GM19023 (cell line): ENCODE results near the gene PNPLA3.

Source experiments
- ATAC-seq: cut with Tn5 transposase; IDR thresholded peaks from one replicate; pipeline ENCODE4 v1.9.1; 2021; ENCODE audit warnings: mild to moderate bottlenecking, moderate library complexity; ENCODE audit not compliant: unreplicated experiment

Gene PNPLA3

DNA sequence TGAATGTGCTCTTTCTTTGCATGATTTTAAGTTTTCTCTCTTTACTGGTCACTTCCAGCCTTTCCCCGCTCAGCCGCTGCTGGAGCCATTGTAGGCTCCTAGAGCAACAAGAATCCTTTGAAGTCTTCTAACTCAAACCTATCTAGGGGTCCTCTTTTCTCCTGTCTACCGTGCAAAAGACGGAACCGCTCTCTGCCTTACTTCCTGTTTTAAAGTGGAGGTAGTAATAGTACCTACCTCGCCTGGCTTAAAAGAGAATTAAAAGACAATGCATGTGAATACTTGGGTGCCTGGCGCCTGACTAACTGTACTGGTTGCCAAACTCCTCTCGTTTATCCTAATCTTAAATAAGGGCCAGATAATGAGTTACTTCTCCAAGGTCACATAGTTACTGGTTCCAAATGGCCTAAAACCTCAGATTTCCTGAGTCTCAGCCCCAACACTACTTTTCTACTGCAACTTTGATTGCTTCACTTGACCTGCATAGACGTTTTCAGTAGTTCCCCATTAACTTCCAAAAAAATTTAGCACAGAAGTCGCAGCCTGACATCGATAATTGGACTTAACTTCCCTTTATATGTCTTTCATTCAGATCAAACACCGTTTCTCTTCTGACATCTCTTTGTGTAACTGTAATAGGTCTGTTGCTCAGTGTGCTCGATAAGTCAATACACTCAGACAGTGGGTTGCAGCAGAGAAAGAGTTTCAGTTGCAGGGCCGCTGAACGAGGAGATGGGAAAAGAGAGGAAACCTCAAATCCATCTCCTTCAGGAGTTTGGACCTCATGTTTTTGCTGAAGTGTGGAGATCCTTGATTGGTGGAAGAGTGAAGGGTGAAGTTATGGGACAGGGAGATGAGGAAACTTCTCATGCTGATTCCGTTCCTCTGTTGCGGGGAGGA is 32.5 kb downstream of the PNPLA3 start:
- no peak for ATAC-seq

GRCh38 chr22:43956805-43957463 is 33.3 kb downstream of the PNPLA3 start:
- no peak for ATAC-seq

DNA sequence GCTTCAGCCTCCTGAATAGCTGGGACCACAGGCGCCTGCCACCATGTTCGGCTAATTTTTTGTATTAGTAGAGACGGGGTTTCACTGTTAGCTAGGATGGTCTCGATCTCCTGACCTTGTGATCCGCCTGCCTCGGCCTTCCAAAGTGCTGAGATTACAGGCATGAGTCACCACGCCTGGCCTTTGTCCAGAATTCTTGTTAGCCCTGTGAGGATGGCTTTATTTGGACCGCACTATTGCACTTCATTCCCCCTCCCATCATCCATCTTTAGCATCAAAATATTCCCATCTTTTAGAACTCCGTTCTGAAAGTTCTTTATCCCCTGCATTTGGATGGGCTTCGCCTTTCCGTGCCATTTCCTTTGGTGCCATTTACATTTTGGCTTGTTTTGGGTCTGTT is 34.3 kb downstream of the PNPLA3 start:
- no peak for ATAC-seq

DNA sequence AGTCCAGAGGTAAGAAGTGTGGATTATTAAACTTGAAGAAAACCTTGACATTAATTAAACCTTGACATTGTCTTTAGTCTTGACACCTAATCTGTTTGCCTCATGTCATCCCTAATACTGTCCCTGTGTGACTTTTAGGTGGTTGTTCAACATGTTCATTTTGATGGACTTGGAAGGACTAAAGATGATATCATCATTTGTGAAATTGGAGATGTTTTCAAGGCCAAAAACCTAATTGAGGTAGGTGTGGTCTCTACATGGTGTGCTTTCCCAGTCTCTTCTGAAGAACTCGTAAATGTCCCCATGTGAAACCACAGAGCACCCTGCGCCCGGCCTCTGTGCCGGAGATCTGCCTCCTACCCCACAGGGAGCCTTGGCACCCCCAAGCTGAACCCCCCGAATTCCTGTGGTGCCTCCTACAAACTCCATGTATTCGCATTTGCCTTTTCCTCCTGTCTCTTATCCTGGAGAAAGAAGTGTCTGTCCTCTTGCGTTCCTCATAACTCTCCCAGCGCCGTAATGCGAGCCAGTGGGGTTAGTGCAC is 40.8 kb downstream of the PNPLA3 start:
- no peak for ATAC-seq

GRCh38 chr22:43967069-43967468 is 43.5 kb downstream of the PNPLA3 start:
- no peak for ATAC-seq

- ATAC-seq: no peak
These were observed 45.0 kb downstream of the PNPLA3 start for GRCh38 chr22:43968614-43969013.

DNA sequence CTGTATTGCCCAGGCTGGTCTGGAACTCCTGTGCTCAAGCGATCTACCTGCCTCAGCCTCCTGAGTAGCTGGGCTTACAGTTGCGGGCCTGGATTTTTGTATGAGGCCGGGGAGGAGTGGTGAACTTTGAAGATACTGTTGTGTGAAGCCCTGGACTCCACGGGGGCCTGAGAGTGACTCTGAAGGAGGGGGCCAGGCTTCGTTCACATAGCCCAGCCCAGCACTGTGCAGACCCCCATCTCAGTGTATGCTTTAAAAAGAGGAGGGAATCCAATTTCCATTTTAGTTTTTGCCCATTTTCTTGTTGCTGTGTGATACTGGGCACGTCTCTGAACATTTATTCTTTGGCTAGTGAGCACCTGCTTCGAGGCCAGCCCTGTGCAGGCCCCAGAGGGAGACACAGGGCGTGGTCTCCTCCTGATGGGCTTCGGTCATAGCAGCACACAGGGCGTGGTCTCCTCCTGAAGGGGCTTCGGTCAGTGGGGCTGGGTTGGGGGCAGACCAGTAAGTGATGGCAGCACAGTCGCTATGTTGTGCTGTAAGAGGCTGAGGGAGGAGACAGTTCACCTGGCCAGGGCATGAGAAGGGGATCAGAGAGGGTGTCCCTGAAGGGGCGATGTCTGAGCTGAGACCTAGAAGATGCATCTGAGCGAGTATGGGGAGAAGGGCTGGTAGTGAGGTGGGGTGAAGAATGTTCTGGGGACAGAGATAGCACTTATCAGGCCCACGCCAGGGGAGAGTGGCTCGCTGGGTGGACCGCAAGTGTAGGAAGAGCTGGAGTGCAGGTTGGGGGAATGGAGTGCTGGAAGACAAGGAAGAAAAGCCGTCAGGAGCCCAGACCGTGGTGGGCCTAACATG is 45.6 kb downstream of the PNPLA3 start:
- no peak for ATAC-seq

GRCh38 chr22:43969989-43970755 is 46.6 kb downstream of the PNPLA3 start:
- ATAC-seq: no peak

DNA sequence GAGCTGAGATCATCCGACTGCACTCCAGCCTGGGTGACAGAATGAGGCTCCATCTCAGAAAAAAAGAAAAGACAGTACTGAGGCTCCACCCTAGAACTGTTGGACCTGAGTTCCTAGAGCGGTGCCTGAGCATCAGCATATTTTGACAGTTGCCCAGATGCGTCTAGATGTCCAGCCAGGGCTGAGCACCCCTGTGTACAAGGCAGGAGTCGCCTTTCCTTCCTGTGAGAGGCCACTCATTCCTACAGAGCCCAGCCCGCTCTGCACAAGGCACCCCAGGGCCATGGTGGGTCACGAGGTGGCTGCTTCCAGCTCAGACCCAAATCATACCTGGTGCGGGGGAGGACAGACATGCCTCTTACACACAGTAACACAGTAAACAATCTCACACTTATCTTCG is 47.5 kb downstream of the PNPLA3 start:
- ATAC-seq: no peak

DNA sequence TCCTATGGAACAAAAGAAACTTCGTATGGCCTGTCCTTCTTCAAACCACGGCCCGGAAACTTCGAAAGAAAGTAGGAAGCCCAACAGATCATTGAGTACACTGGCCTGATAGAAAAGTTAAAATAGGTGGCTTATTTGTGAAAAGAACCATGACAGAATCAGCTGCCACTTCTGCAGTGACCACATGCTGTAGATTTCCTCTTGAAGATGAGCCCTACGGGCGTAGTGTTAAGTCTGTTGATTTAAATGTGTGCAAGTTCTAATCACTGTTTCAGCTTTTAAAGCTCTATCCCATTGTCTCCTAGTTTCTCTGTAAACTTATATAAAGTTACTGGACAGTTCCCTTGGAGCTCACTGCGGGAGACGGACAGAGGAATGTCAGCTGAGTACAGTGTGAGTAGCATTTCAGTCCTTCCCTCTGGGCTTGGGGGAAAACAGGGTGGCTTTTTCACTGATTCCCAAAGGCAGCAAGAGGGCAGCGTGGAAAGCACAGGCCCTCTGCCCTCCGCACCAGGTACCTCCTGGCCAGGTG is 49.4 kb downstream of the PNPLA3 start:
- ATAC-seq: no peak

- ATAC-seq: no peak
These were observed 50.5 kb downstream of the PNPLA3 start for GRCh38 chr22:43974028-43974545.

DNA sequence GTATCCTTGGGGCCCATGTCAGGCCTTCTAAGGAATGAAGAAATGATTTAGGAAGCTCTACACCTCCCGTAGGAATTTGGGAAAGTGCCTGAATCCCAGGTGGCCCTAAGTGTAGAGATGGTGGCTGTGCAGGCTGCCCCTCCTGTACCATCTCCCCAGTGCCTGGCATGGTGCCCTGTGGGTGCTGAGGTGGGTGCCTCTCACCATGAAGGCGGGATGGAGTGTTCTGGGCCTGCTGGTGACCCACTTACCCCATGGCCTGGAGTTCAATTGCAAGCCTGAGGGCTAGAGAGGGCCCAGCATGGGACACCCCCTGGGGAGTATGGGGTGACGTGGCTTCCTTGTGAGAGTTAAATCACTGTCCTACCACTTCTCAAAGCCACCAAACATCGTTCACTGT is 51.4 kb downstream of the PNPLA3 start:
- ATAC-seq: no peak

GRCh38 chr22:43976861-43977795 is 53.5 kb downstream of the PNPLA3 start:
- ATAC-seq: no peak

GRCh38 chr22:43978558-43978957 is 55.0 kb downstream of the PNPLA3 start:
- no peak for ATAC-seq

GRCh38 chr22:43980579-43980978 is 57.0 kb downstream of the PNPLA3 start:
- no peak for ATAC-seq

DNA sequence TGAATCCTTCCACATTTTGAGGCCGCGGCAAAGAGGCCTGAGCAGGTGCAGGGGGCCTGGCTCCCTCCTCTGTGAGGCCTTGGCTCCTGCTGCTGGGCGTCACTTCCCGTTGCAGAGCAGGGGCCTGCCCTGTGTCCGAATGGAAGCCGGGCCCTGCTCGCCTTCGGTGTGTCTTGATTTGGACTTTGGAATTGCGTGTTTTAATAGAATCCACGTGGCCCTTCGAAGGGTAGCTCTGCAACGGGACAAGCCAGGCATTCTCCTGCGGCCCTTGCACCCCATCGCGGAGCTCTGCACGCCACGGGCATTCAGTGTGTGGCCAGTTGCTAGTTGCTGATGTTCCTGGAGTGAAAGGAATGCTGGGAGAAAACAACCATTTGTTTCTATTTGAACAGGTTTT is 57.4 kb downstream of the PNPLA3 start:
- no peak for ATAC-seq

DNA sequence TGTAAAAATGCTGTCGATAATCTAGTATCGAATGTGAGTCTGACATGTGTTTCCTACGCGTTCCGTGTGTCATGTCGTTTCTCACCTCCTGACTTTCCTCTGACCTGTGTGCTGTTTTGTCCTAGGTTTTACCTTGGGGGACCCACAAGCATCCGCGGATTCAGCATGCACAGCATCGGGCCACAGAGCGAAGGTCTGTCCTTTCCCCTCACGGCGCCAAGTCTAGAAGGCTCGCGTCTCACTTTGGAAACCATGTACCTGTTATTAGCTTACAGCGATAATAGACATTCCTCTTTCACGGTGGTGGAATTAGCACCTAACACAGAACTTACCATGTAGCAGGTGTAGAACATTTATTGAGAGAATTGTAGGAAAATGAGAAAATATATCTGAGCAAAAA is 60.2 kb downstream of the PNPLA3 start:
- ATAC-seq: no peak

DNA sequence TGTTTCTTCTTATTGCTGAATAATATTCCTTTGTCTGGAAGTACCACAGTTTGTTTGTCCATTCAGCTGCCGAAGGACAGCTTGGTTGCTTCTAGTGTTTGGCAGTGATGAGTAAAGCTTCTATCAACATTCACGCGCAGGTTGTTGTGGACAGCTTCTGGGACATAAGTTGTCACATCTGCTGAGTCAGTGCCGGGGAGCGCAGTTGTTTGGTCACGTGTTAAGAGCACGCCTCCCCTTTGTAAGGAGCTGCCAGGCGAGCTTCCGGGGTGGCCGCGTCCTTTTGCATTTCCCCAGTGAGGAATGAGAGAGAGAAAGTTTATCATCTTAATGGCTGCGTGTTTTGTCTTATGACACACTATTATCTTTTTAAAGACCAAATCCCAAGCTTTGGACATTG is 61.9 kb downstream of the PNPLA3 start:
- no peak for ATAC-seq
